Esophagus squamous epithelium (tissue), 4 donors: ENCODE measurements around the gene DEFB114.

Experiments used
- POLR2A ChIP-seq, 4 donors: fragments of 450-650 bp; IDR thresholded peaks; one replicate each; pipeline ENCODE4 v1.6.1; 2017; ENCODE audit warnings: antibody characterized with exemption in 4 of 4, mild to moderate bottlenecking in 4 of 4, moderate library complexity in 3 of 4
- TF ChIP-seq, protein P1 (sequence below), 6 experiments: fragments of 450-650 bp in 4 of 6; fragments of 200-600 bp in 2 of 6; sonication (generic) in 2 of 6; IDR thresholded peaks; one replicate each; pipeline ENCODE4 v1.5.1; 2016 to 2019; ENCODE audit warnings: antibody characterized with exemption in 6 of 6, mild to moderate bottlenecking in 4 of 6, moderate library complexity in 4 of 6

DNA sequence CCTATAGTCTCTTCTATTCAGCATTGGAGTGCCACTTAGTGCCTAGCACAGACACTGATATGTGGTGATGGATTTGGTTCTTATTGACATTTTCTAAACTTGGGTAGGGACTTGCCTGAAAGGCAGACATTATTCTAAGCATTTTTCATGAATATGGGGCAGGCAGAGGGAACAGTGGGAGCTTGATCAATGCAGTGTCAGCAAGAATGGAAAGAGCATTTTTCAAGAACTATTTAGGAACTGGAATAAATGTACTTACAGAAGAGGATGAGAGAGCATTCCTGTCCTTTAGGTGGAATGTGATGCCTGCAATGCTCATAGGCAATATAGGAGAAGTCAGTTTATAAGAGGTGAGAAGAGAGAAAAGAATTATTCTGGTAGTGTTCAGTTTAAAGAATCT is 26.2 kb downstream of the DEFB114 start:
- TF ChIP-seq, protein P1, sequence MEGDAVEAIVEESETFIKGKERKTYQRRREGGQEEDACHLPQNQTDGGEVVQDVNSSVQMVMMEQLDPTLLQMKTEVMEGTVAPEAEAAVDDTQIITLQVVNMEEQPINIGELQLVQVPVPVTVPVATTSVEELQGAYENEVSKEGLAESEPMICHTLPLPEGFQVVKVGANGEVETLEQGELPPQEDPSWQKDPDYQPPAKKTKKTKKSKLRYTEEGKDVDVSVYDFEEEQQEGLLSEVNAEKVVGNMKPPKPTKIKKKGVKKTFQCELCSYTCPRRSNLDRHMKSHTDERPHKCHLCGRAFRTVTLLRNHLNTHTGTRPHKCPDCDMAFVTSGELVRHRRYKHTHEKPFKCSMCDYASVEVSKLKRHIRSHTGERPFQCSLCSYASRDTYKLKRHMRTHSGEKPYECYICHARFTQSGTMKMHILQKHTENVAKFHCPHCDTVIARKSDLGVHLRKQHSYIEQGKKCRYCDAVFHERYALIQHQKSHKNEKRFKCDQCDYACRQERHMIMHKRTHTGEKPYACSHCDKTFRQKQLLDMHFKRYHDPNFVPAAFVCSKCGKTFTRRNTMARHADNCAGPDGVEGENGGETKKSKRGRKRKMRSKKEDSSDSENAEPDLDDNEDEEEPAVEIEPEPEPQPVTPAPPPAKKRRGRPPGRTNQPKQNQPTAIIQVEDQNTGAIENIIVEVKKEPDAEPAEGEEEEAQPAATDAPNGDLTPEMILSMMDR (IDR thresholded peaks at IDR 0.05) = no peak
- TF ChIP-seq POLR2A (IDR thresholded peaks at IDR 0.05) = no peak
